GM19240 (cell line): ENCODE data around the gene UNC5B.

Experiments
- DNase-seq: peaks from one replicate; pipeline ENCODE4 v3.0.0; 2011; ENCODE audit warnings: low spot score; ENCODE audit not compliant: insufficient read length

UNC5B gene

GRCh38 chr10:71239131-71239915 lies 27.0 kb downstream of the UNC5B start:
- no peak for DNase-seq

GRCh38 chr10:71239946-71240795 lies 27.8 kb downstream of the UNC5B start:
- no peak for DNase-seq

- DNase-seq: no peak
Observed at GRCh38 chr10:71241114-71241829, 28.9 kb downstream of the UNC5B start.

- DNase-seq: no peak
Observed at GRCh38 chr10:71241830-71242621, 29.7 kb downstream of the UNC5B start.

- DNase-seq: no peak
Observed at GRCh38 chr10:71242622-71243009, 30.2 kb downstream of the UNC5B start.

- no peak for DNase-seq
Observed at GRCh38 chr10:71243756-71244395, 31.5 kb downstream of the UNC5B start.

- no peak for DNase-seq
Observed at GRCh38 chr10:71244431-71245419, 32.4 kb downstream of the UNC5B start.

- DNase-seq: no peak
Observed at GRCh38 chr10:71245420-71246325, 33.3 kb downstream of the UNC5B start.

GRCh38 chr10:71246591-71247413 lies 34.4 kb downstream of the UNC5B start:
- no peak for DNase-seq

GRCh38 chr10:71247414-71247705 lies 35.0 kb downstream of the UNC5B start:
- DNase-seq: no peak

- DNase-seq: no peak
Observed at GRCh38 chr10:71247804-71248203, 35.4 kb downstream of the UNC5B start.

GRCh38 chr10:71248210-71248609 lies 35.8 kb downstream of the UNC5B start:
- DNase-seq: no peak

- no peak for DNase-seq
Observed at GRCh38 chr10:71249996-71250395, 37.6 kb downstream of the UNC5B start.

GRCh38 chr10:71250405-71250804 lies 38.0 kb downstream of the UNC5B start:
- no peak for DNase-seq

GRCh38 chr10:71250842-71251241 lies 38.5 kb downstream of the UNC5B start:
- no peak for DNase-seq

GRCh38 chr10:71251319-71251718 lies 38.9 kb downstream of the UNC5B start:
- no peak for DNase-seq

- no peak for DNase-seq
Observed at GRCh38 chr10:71252220-71252619, 39.9 kb downstream of the UNC5B start.
